ENCODE data around the gene DIDO1.

DIDO1 gene

GRCh38 chr20:62959998-62960436, 33.7 kb upstream of the DIDO1 start:
- H3K4me1 Mint-ChIP-seq = no peaks in the 10 kb centered on the region
- peaks cover 5% of the 10 kb centered on the region for H3K36me3 Mint-ChIP-seq (ENCODE audit: insufficient read depth)
- no peak for DNase-seq (ENCODE audit: low spot score in 2 of 2)
- H3K4me3 Mint-ChIP-seq = no peak overlapping the region
- no peaks in the 10 kb centered on the region for H3K27me3 Mint-ChIP-seq
- ATAC-seq (replicated peaks; ENCODE audit: extremely low read depth, poor library complexity, severe bottlenecking) = no peak
- H3K27ac Mint-ChIP-seq (ENCODE audit: low read depth) = no peak overlapping the region
- no peaks in the 10 kb centered on the region for H3K9me3 Mint-ChIP-seq

GRCh38 chr20:62959101-62959971, 33.0 kb upstream of the DIDO1 start:
- no peaks in the 10 kb centered on the region for H3K27me3 Mint-ChIP-seq
- DNase-seq (ENCODE audit: low spot score in 2 of 2) (no peak), ATAC-seq (replicated peaks; ENCODE audit: extremely low read depth, poor library complexity, severe bottlenecking) (no peak)
- H3K36me3 Mint-ChIP-seq (ENCODE audit: insufficient read depth) = peaks cover 5% of the 10 kb centered on the region
- H3K4me3 Mint-ChIP-seq = no peak overlapping the region
- peaks cover 6% of the 10 kb centered on the region for H3K4me1 Mint-ChIP-seq
- no peak overlapping the region for H3K27ac Mint-ChIP-seq (ENCODE audit: low read depth)
- no peaks in the 10 kb centered on the region for H3K9me3 Mint-ChIP-seq

- Mint-ChIP-seq H3K4me1 (peaks cover 14% of the 10 kb centered on the region), H3K27ac (ENCODE audit: low read depth) (no peak overlapping the region)
Observed at GRCh38 chr20:62958388-62959100, 32.2 kb upstream of the DIDO1 start.

GRCh38 chr20:62957136-62958117, 31.1 kb upstream of the DIDO1 start:
- no peak for ATAC-seq (replicated peaks; ENCODE audit: extremely low read depth, poor library complexity, severe bottlenecking)
- Mint-ChIP-seq H3K27ac (ENCODE audit: low read depth) (no peak overlapping the region), H3K27me3 (no peaks in the 10 kb centered on the region), H3K4me3 (no peak overlapping the region), H3K4me1 (peaks cover 20% of the 10 kb centered on the region), H3K36me3 (ENCODE audit: insufficient read depth) (peaks cover 6% of the 10 kb centered on the region), H3K9me3 (no peaks in the 10 kb centered on the region)
- no peak for DNase-seq (ENCODE audit: low spot score in 2 of 2)

More at GRCh38 chr20:62958388-62959100, 32.2 kb upstream of the DIDO1 start:
- Mint-ChIP-seq H3K4me3 (no peak overlapping the region), H3K36me3 (ENCODE audit: insufficient read depth) (peaks cover 6% of the 10 kb centered on the region), H3K9me3 (no peaks in the 10 kb centered on the region), H3K27me3 (no peaks in the 10 kb centered on the region)
- DNase-seq (ENCODE audit: low spot score in 2 of 2) (no peak), ATAC-seq (replicated peaks; ENCODE audit: extremely low read depth, poor library complexity, severe bottlenecking) (no peak)

GRCh38 chr20:62956387-62957135, 30.3 kb upstream of the DIDO1 start:
- ATAC-seq (replicated peaks; ENCODE audit: extremely low read depth, poor library complexity, severe bottlenecking) (no peak), DNase-seq (ENCODE audit: low spot score in 2 of 2) (no peak)
- peaks cover 6% of the 10 kb centered on the region for H3K36me3 Mint-ChIP-seq (ENCODE audit: insufficient read depth)
- H3K27me3 Mint-ChIP-seq = no peaks in the 10 kb centered on the region
- H3K4me1 Mint-ChIP-seq = peaks cover 24% of the 10 kb centered on the region
- H3K4me3 Mint-ChIP-seq = no peak overlapping the region
- H3K9me3 Mint-ChIP-seq = no peaks in the 10 kb centered on the region
- no peak overlapping the region for H3K27ac Mint-ChIP-seq (ENCODE audit: low read depth)

GRCh38 chr20:62955519-62956386, 29.4 kb upstream of the DIDO1 start:
- Mint-ChIP-seq H3K4me3 (no peak overlapping the region), H3K36me3 (ENCODE audit: insufficient read depth) (peaks cover 8% of the 10 kb centered on the region)

DNA sequence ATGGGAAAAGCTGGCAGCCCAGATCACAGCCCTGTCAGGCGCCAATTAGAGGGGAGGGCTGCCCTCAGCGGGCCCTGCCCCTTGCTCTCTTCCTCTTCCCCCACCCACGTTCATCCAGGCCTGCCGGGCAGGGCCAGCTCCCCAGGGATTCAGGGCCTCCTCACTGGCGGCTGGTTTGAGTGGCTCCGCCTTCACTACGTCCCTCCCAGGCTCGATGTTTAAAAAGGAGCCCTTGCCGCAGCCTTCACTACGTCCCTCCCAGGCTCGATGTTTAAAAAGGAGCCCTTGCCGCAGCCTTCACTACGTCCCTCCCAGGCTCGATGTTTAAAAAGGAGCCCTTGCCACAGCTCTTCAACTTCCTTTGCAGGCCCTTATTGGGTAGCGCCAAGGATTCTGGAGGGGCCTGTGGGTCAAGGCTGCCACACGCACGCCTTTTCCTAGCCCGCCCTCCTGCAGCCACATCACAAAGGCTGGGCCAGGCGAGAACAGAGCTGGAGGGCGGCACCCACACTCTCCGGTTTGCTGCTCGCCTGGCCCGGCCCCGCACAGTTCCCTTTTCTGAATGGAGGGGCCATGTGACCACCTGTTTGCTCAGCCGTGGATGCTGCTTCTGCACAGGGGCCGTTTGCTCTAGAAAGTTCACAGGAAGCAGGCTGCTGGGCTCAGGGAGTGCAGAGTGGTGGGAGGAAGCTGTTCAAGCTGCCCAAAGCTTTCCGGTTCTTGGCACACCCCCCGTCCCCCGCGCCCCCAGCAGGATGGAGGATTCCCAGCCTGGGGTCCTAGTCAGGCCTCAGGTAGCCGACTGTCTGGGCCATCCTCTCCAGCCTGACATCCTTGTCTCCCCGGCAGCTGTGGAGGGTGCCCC, 27.8 kb upstream of the DIDO1 start:
- ATAC-seq (replicated peaks; ENCODE audit: extremely low read depth, poor library complexity, severe bottlenecking) (peak; percentile 90), DNase-seq (ENCODE audit: low spot score in 2 of 2) (peak; percentile 56 to 71)
- peaks cover 24% of the 10 kb centered on the region for H3K4me1 Mint-ChIP-seq
- peak overlapping the region; percentile 87 for H3K4me3 Mint-ChIP-seq
- peak overlapping the region; percentile 94 for H3K27ac Mint-ChIP-seq (ENCODE audit: low read depth)
- no peaks in the 10 kb centered on the region for H3K27me3 Mint-ChIP-seq
- peaks cover 7% of the 10 kb centered on the region for H3K36me3 Mint-ChIP-seq (ENCODE audit: insufficient read depth)
- no peaks in the 10 kb centered on the region for H3K9me3 Mint-ChIP-seq

More at GRCh38 chr20:62955519-62956386, 29.4 kb upstream of the DIDO1 start:
- ATAC-seq (replicated peaks; ENCODE audit: extremely low read depth, poor library complexity, severe bottlenecking) = no peak
- no peaks in the 10 kb centered on the region for H3K9me3 Mint-ChIP-seq
- peaks cover 24% of the 10 kb centered on the region for H3K4me1 Mint-ChIP-seq
- H3K27ac Mint-ChIP-seq (ENCODE audit: low read depth) = no peak overlapping the region
- no peak for DNase-seq (ENCODE audit: low spot score in 2 of 2)
- H3K27me3 Mint-ChIP-seq = no peaks in the 10 kb centered on the region

GRCh38 chr20:62952968-62953838, 26.9 kb upstream of the DIDO1 start:
- peaks cover 7% of the 10 kb centered on the region for H3K36me3 Mint-ChIP-seq (ENCODE audit: insufficient read depth)
- ATAC-seq (replicated peaks; ENCODE audit: extremely low read depth, poor library complexity, severe bottlenecking) (no peak), DNase-seq (ENCODE audit: low spot score in 2 of 2) (no peak)
- no peaks in the 10 kb centered on the region for H3K9me3 Mint-ChIP-seq
- H3K4me1 Mint-ChIP-seq = peaks cover 24% of the 10 kb centered on the region
- peak overlapping the region; percentile 94 for H3K27ac Mint-ChIP-seq (ENCODE audit: low read depth)
- H3K4me3 Mint-ChIP-seq = peak overlapping the region; percentile 87
- H3K27me3 Mint-ChIP-seq = no peaks in the 10 kb centered on the region

DNA sequence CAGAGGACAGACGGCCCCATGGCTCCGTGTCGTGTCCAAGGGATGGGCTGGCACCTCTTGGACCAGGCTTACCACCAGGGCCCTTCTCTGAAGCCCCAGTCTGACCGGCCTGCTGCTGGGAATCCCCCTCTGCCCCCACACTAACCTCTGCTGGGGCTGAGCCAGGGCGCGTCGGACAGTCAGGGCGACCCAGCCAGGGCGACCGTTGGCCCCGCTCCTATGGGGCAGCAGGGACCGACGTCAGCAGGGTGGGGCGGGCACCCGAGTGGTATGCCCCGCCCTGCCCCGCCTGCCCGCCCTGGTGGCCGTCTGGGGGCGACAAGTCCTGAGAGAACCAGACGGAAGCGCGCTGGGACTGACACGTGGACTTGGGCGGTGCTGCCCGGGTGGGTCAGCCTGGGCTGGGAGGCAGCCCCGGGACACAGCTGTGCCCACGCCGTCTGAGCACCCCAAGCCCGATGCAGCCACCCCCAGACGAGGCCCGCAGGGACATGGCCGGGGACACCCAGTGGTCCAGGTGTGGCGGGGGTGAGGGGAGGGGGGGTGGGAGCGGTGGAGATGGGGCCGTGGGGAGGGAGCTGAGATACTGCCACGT, 26.2 kb upstream of the DIDO1 start, which contains the start of gene SLC17A9:
Gene SLC17A9 (plus strand): TSS at position 337 of the 595 bp plus-strand sequence. CDS start 122 bp downstream, at position 459.
- H3K36me3 Mint-ChIP-seq (ENCODE audit: insufficient read depth) = peaks cover 8% of the 10 kb centered on the region
- H3K4me1 Mint-ChIP-seq = peaks cover 29% of the 10 kb centered on the region
- H3K9me3 Mint-ChIP-seq = no peaks in the 10 kb centered on the region
- H3K27ac Mint-ChIP-seq (ENCODE audit: low read depth) = peak within 1 kb of the TSS; percentile 94
- DNase-seq (ENCODE audit: low spot score in 2 of 2) = no peak
- ATAC-seq (replicated peaks; ENCODE audit: extremely low read depth, poor library complexity, severe bottlenecking) = no peak
- no peaks in the 10 kb centered on the region for H3K27me3 Mint-ChIP-seq
- peak within 1 kb of the TSS; percentile 87 for H3K4me3 Mint-ChIP-seq
